ENCODE data around the gene PLPPR3.

DNA sequence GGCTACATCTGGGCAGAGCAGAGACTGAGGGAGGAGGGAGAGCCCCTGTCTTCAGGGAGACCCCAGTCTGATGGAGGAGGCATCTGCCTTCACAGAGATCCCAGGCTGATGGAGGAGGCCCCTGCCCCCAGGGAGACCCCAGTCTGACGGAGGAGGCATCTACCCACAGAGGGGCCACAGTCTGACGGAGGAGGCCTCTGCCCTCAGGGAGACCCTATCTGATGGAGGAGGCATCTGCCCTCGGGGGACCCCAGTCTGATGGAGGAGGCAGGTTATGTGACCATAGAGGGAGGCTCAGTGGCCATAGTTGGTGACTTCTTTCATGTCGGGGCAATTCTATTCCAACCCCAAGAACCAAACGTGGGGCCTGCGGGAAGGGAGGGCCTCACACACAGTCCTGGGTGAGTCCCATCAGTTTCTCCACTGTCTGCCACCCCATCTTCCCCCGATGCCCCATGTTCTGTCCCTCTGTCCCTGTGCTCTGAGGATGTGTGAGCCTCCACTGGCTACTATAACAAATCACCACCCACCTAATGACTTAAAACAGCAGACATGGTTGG lies 56.5 kb downstream of the PLPPR3 start:
- TF ChIP-seq, protein P1, sequence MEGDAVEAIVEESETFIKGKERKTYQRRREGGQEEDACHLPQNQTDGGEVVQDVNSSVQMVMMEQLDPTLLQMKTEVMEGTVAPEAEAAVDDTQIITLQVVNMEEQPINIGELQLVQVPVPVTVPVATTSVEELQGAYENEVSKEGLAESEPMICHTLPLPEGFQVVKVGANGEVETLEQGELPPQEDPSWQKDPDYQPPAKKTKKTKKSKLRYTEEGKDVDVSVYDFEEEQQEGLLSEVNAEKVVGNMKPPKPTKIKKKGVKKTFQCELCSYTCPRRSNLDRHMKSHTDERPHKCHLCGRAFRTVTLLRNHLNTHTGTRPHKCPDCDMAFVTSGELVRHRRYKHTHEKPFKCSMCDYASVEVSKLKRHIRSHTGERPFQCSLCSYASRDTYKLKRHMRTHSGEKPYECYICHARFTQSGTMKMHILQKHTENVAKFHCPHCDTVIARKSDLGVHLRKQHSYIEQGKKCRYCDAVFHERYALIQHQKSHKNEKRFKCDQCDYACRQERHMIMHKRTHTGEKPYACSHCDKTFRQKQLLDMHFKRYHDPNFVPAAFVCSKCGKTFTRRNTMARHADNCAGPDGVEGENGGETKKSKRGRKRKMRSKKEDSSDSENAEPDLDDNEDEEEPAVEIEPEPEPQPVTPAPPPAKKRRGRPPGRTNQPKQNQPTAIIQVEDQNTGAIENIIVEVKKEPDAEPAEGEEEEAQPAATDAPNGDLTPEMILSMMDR (IDR thresholded peaks at IDR 0.05; ENCODE audit: insufficient read depth, low read length, poor library complexity, severe bottlenecking): no peak
- no peak for TF ChIP-seq EZH2phosphoT487 (conservative IDR thresholded peaks at IDR 0.05; ENCODE audit: low read length)

Measured in SU-DHL-6 (cell line).